Mucosa of rectum (tissue), 2 donors: ENCODE data around the gene C12orf75.
"Not testable (repeated sequence)": the region's sequence is repeated elsewhere in the genome, so short reads cannot be mapped to it uniquely, and the experiment has no call there.

Experiments
- H3K27ac ChIP-seq, 2 donors: one replicate each; pipeline ENCODE4 v1.7.0; 2013; ENCODE audit warnings: inconsistent platforms in 2 of 2, low read depth in 2 of 2, low read length in 2 of 2
- H3K27me3 ChIP-seq, 2 donors: one replicate each; pipeline ENCODE4 v1.7.0; 2013; ENCODE audit warnings: low read length in 2 of 2; ENCODE audit not compliant: control insufficient read depth in 2 of 2, insufficient read depth in 2 of 2
- H3K36me3 ChIP-seq, 2 donors: one replicate each; pipeline ENCODE4 v1.7.0; 2013; ENCODE audit warnings: low read length in 2 of 2; ENCODE audit not compliant: control insufficient read depth in 2 of 2, insufficient read depth in 2 of 2
- H3K4me1 ChIP-seq, 2 donors: one replicate each; pipeline ENCODE4 v1.7.0; 2013; ENCODE audit warnings: low read length in 2 of 2, mild to moderate bottlenecking in 1 of 2; ENCODE audit not compliant: control insufficient read depth in 2 of 2, insufficient read depth in 2 of 2
- H3K4me3 ChIP-seq, 2 donors: one replicate each; pipeline ENCODE4 v1.7.0; 2013; ENCODE audit warnings: low read length in 2 of 2
- H3K9ac ChIP-seq, 2 donors: one replicate each; pipeline ENCODE4 v1.7.0; 2013; ENCODE audit warnings: low read length in 2 of 2, low read depth in 1 of 2, mild to moderate bottlenecking in 1 of 2
- H3K9me3 ChIP-seq, 2 donors: one replicate each; pipeline ENCODE4 v1.7.0; 2013; ENCODE audit warnings: low read length in 2 of 2; ENCODE audit not compliant: control insufficient read depth in 2 of 2
- donor health status: healthy.
- donor health status: Normal muscosa, but diverticular disease.

Gene C12orf75

DNA sequence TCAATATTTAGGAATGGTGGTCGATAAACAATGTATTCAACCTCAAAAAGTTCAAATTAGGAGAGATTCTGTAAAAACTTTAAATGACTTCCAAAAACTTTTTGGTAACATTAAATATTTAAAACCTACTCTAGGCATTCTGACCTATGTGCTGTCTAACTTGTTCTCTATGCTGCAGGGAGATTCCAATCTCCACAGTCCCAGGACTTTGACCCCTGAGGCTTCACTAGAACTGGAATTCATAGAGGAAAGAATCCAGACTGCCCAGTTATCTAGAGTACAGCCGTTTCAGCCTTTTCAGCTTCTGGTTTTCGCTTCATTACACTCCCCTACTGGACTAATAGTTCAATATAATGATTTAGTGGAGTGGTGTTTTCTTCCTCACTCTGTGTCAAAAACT is 21.1 kb upstream of the C12orf75 start:
- not testable (repeated sequence) for H3K4me3 ChIP-seq, H3K36me3 ChIP-seq, H3K9ac ChIP-seq, H3K9me3 ChIP-seq, H3K27ac ChIP-seq, H3K27me3 ChIP-seq, H3K4me1 ChIP-seq

DNA sequence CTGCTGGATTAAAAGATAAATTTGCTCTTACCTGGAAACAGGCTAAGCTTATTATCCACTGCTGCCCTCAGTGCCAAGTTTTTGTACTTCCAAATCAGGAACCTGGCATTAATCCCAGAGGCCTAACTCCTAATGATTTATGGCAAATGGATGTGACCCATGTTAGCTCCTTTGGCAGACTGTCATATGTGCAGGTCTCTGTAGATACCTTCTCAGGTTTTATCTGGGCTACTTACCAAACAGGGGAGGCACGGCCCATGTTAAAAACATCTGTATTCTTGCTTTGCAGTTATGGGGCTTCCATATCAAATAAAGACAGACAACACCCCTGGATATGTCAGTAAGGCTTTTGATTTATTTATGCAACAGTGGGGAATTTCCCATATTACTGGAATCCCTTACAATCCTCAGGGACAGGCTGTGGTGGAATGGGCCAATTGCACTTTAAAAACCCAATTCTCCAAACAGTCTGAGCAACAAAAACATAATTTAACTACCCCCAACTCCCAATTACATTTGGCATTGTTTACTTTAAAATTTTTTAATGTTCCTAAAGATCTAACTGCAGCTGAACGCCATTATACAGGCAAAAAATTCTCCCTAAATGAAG is 19.9 kb upstream of the C12orf75 start:
- not testable (repeated sequence) for H3K4me1 ChIP-seq

DNA sequence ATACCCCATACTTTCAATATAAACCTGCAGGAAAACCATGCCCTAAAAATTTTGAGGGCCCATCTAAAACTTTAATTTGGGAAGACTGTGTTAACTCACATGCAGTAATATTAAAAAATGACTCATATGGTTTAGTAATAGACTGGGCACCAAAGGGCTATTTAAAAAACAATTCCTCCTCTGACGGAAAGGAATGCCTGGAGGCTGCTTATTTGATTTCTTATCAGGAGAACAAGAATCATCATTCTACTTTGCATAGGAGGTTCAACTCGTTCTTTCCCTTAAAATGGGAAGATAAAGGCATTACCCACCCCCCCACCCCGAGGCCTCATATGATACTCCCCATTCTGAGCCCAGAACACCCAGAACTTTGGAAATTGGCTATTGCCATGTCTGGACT is 18.6 kb upstream of the C12orf75 start:
- not testable (repeated sequence) for H3K36me3 ChIP-seq, H3K4me3 ChIP-seq, H3K27ac ChIP-seq, H3K9me3 ChIP-seq, H3K27me3 ChIP-seq, H3K9ac ChIP-seq
- peaks cover 0 to 15% of the 10 kb centered on the region in 2 donors for H3K4me1 ChIP-seq

More for the DNA sequence above, 19.9 kb upstream of the C12orf75 start:
- H3K9ac ChIP-seq, H3K36me3 ChIP-seq, H3K27me3 ChIP-seq, H3K27ac ChIP-seq, H3K9me3 ChIP-seq, H3K4me3 ChIP-seq: not testable (repeated sequence)

DNA sequence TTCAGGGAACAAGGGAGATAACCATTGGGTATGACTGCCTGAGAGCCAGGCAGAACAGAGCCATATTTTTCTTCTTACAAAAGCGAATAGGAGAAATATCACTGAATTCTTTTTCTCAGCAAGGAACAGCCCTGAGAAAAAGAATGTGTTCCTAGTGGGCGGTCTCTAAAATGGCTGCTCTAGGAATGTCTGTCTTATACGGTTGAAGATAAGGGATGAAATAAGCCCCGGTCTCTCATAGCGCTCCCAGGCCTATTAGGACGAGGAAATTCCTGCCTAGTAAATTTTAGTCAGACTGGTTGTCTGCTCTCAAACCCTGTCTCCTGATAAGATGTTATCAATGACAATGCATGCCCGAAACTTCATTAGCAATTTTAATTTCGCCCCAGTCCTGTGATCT is 16.7 kb upstream of the C12orf75 start:
- not testable (repeated sequence) for H3K27me3 ChIP-seq, H3K9ac ChIP-seq, H3K9me3 ChIP-seq, H3K4me3 ChIP-seq, H3K36me3 ChIP-seq, H3K27ac ChIP-seq
- peaks cover 6 to 30% of the 10 kb centered on the region in 2 donors for H3K4me1 ChIP-seq

DNA sequence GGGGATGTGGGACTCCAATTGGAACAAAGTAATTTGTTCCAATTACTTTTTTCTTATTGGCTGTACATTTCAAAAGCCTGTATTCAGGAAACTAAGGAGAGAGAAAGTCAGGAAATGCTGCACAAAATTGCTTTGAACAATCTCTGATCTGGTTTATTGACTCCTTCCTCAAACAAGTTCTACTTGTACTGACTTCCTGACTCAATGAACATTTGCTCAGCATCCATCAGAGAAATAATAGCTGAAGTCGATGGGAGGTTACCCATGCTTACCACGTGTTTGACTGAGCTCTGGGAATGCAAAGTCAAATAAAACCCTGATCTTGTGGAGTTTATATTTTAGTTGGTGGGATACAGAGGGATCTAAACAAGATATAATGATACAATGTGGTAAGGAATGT is 15.4 kb upstream of the C12orf75 start:
- no peak overlapping the region for H3K4me3 ChIP-seq
- H3K27me3 ChIP-seq, result no peaks in the 10 kb centered on the region
- H3K9ac ChIP-seq, result no peak overlapping the region
- H3K36me3 ChIP-seq, result no peaks in the 10 kb centered on the region
- H3K27ac ChIP-seq, result no peak overlapping the region
- peaks cover 6 to 40% of the 10 kb centered on the region in 2 donors for H3K4me1 ChIP-seq
- no peaks in the 10 kb centered on the region for H3K9me3 ChIP-seq

DNA sequence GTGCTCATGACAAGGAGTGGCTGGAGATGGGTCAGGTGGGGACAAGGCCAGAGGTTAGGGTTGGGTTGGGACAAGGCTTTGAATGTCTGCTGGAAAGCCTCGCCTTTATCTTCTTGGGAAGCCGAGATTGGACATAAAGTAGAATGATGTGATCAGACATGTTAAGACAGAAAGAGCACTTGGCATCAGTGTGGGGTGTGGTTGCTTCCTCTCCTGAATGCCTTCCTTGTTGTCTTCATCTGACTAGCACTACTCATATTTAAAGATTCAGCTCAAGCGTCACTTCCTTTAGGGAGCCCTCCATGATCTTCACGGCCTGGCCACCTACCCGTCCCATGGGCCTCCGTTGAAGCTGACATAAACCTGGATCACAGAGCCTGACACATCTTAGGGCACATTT is 14.8 kb upstream of the C12orf75 start:
- Histone ChIP-seq H3K4me3 (no peak overlapping the region), H3K27me3 (no peaks in the 10 kb centered on the region), H3K9me3 (no peaks in the 10 kb centered on the region), H3K4me1 (peaks cover 6 to 40% of the 10 kb centered on the region in 2 donors), H3K27ac (peak overlapping the region in 1 of 2 donors; percentile 39), H3K9ac (no peak overlapping the region), H3K36me3 (no peaks in the 10 kb centered on the region)

DNA sequence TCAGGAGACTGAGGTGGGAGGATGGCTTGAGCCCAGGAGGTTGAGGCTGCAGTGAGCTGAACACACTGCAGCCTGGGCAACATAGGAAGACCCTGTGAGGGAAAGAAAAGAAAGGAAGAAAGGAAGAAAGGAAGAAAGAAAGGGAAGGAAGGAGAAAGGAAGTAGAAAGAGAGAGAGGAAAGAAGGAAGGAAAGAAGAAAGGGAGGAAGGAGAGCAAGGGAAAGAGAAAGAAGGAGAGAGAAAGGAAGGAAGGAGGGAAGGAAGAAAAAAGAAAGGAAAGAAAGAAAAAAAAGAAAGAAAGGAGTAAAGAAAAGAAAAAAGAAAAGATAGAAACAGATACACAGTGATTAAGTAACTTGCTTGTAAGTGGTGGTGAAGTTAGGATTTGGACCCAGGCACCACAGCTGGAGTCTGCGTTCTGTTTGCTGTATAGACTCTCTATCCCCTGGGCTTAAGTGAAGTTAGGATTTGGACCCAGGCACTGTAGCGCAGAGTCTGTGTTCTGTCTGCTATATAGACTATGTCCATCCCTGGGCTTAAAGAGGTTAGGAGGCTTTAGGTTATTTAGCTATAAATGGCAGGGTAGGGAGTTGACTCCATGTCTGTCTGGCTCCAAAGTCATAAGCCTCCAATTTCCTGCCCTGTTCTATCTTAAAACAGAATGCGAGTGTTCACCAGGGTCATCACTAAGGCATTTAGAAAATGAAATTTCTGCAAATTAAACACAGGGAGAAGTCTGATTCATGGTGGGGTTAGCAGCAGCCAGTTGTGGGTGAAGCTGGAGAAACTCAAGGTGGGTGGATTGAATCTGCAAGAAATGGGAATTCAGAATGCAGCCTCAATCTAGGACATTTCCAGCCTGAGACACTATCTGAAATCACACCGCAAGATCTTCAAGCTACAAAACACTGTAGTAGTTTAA is 13.3 kb upstream of the C12orf75 start:
- peak overlapping the region; percentile 64 to 71 for H3K27ac ChIP-seq
- H3K36me3 ChIP-seq, result no peaks in the 10 kb centered on the region
- no peak overlapping the region for H3K4me3 ChIP-seq
- peaks cover 6 to 40% of the 10 kb centered on the region in 2 donors for H3K4me1 ChIP-seq
- no peaks in the 10 kb centered on the region for H3K27me3 ChIP-seq
- peak overlapping the region in 1 of 2 donors; percentile 26 for H3K9ac ChIP-seq
- no peaks in the 10 kb centered on the region for H3K9me3 ChIP-seq

DNA sequence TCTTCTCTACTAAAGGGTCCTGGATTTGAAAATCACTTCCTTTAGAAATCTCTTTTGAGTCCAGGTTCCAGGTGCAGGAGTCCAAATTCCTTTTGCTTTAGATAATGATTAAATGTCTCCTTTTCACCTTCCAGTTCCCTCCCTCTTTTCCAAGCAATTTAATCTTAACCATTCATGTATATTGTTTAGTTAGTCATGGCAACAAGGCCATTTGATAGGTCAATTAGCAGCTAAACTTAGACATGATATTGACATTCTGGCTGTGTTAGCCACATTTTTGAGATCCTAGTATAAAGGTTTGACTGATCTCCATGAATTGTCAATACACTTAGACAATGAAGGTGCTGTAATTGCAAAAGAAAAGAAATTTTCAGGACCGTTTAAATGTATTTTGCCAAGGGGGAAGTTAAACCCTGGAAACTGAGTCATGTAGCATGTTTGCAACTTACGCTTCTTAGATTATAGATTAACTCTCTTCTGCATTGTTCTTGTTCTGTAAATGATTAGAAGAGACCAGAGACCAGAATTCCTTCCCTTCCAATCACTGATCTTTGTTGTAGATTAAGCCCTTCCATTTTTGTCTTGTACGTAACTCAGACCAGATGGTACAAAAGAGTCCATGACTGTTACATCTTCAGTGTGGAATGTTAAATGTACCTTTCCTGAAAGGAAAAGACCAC is 12.4 kb upstream of the C12orf75 start:
- Histone ChIP-seq H3K27ac (peak overlapping the region; percentile 73), H3K36me3 (no peaks in the 10 kb centered on the region), H3K9ac (no peak overlapping the region), H3K4me1 (peaks cover 6 to 40% of the 10 kb centered on the region in 2 donors), H3K4me3 (peak overlapping the region in 1 of 2 donors; percentile 6), H3K9me3 (no peaks in the 10 kb centered on the region), H3K27me3 (no peaks in the 10 kb centered on the region)

DNA sequence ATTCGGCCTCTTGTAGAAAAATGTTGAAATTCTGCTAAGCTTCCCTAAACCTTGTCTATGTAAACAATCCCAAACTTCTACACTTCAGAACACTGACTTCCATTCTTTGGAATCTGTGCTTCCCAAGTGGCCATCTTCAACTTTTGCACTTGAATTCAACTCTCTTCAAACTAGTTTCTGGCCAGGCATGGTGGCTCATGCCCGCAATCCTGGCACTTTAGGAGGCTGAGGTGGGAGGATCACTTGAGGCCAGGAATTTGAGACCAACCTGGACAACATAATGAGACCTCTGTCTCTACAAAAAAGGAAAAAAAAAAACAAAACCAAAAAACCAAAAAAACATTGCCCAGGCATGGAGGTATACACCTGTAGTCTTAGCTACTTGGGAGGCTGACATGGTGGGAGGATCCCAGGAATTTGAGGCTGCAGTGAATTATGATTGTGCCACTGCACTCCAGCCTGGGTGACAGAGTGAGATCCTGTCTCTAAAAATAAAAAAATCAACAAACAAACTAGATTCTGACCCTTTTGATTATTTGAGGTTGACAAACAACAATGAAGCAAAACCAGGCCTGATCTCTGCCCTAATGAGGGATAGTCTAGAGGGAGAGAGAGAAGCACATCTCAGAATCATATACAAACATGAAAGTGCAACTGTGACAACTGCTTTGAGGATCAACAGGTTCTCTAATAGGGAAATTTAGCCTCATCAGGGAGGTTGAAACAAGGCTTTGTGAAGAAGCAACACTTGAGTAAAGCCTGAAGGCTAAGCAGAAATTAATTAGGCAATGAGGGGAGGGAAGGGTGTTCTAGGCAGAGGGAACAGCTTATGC is 11.6 kb upstream of the C12orf75 start:
- Histone ChIP-seq H3K27me3 (no peaks in the 10 kb centered on the region), H3K36me3 (no peaks in the 10 kb centered on the region), H3K27ac (peak overlapping the region; percentile 73), H3K9ac (no peak overlapping the region), H3K4me1 (peaks cover 6 to 40% of the 10 kb centered on the region in 2 donors), H3K4me3 (peak overlapping the region in 1 of 2 donors; percentile 6), H3K9me3 (no peaks in the 10 kb centered on the region)
